Endodermal cell (in vitro differentiated cells): Measurements from ENCODE around the gene MAP3K20. TPM values are rescaled to one million over a fixed set of nuclear protein-coding genes. Genes with fewer than 3 reads are reported as not detected.

Experiments
- DNase-seq: peaks from one replicate; pipeline ENCODE4 v3.0.0-alpha.2; 2017
- H3K27ac ChIP-seq: 2 replicates; pipeline ENCODE4 v1.5.1; 2013; ENCODE audit warnings: mild to moderate bottlenecking, low read depth, low read length, moderate library complexity
- H3K27me3 ChIP-seq: 2 replicates; pipeline ENCODE4 v1.6.1; 2013; ENCODE audit warnings: mild to moderate bottlenecking, low read length, moderate library complexity; ENCODE audit not compliant: insufficient read depth, control insufficient read depth, poor library complexity, severe bottlenecking
- H3K36me3 ChIP-seq: 2 replicates; pipeline ENCODE4 v1.7.0; 2013; ENCODE audit warnings: mild to moderate bottlenecking, low read length, moderate library complexity; ENCODE audit not compliant: control insufficient read depth, insufficient read depth
- H3K4me1 ChIP-seq: one replicate; pipeline ENCODE4 v1.7.0; 2013; ENCODE audit warnings: low read length; ENCODE audit not compliant: control insufficient read depth, insufficient read depth
- H3K4me3 ChIP-seq: 2 replicates; pipeline ENCODE4 v1.5.1; 2013; ENCODE audit warnings: mild to moderate bottlenecking, low read length, moderate library complexity
- H3K9ac ChIP-seq: 2 replicates; pipeline ENCODE4 v1.6.1; 2013; ENCODE audit warnings: mild to moderate bottlenecking, low read length, moderate library complexity; ENCODE audit not compliant: poor library complexity, severe bottlenecking; ENCODE audit errors: extremely low read depth
- H3K9me3 ChIP-seq: 2 replicates; pipeline ENCODE4 v1.6.1; 2013; ENCODE audit warnings: mild to moderate bottlenecking, low read length, moderate library complexity; ENCODE audit not compliant: control insufficient read depth
- H3K27ac Mint-ChIP-seq: 2 replicates; pipeline ENCODE4 v1.8.0; 2020; ENCODE audit warnings: mixed read lengths
- H3K27me3 Mint-ChIP-seq: 2 replicates; pipeline ENCODE4 v1.8.0; 2021; ENCODE audit warnings: mild to moderate bottlenecking, mixed read lengths; ENCODE audit not compliant: insufficient read depth
- H3K36me3 Mint-ChIP-seq: 2 replicates; pipeline ENCODE4 v1.8.0; 2020; ENCODE audit warnings: low read depth, mixed read lengths
- H3K4me1 Mint-ChIP-seq: 2 replicates; pipeline ENCODE4 v1.8.0; 2020; ENCODE audit warnings: mixed read lengths
- H3K4me3 Mint-ChIP-seq: 2 replicates; pipeline ENCODE4 v1.8.0; 2020; ENCODE audit warnings: mild to moderate bottlenecking, moderate library complexity, mixed read lengths
- H3K9me3 Mint-ChIP-seq: 2 replicates; pipeline ENCODE4 v1.8.0; 2020; ENCODE audit warnings: mild to moderate bottlenecking, mixed read lengths
- WGBS, 2 experiments: methylation state at CpG; one replicate each; pipeline versions ENCODE4 v1.1.5 to v1.1.7; 2013; ENCODE audit warnings: missing lambda C conversion rate in 2 of 2, mixed read lengths in 1 of 2; ENCODE audit not compliant: insufficient coverage in 1 of 2, insufficient read length in 1 of 2; 5-methylcytosine and 5-hydroxymethylcytosine counted together
- total RNA-seq, 2 donors: library from RNA; stranded (reverse); fragmentation: NEBNext Ultra II Directional in 1 of 2; extraction: Animal tissue kit (Norgen Biotek cat#: 25700) in 1 of 2; gene quantifications; 2 replicates in 1 of 2; 3 replicates in 1 of 2; pipeline ENCODE4 v1.2.1, GENCODE V29; 2021
- TF ChIP-seq, protein P1 (sequence below): fragments of 200-600 bp; sonication (generic); conservative IDR thresholded peaks from 2 replicates; pipeline ENCODE4 v1.5.0; 2021; ENCODE audit warnings: antibody characterized with exemption, mild to moderate bottlenecking

The MAP3K20 gene
- total RNA-seq, 2 donors from 2014 or later, result 29.4 to 29.9 TPM

DNA sequence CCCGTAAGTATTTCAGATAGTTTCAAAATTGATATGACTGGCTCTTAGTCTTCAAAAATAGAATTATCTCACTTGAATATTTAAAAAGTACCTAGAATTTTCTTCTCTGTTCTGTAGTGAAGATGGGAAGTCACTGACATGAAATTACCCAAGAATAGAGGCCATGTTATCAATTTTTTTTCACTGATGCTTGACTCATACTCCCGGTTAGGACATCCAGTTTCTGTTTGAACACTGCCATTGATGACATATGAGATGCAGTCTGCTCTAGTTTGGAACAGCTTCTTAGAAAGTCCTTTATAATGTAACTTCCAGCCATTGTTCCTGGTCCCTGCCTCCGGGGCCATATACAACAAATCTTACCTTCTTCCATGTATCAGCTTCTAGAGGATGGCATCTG, 26.0 kb downstream of the MAP3K20 start:
- WGBS, 2 experiments, result 92 to 94% methylated on average over 2 to 3 of the region's 3 CpGs
- H3K27me3 ChIP-seq, result no peaks in the 10 kb centered on the region
- Mint-ChIP-seq H3K4me1 (peaks cover 13% of the 10 kb centered on the region), H3K27ac (no peak overlapping the region), H3K36me3 (peaks cover 1% of the 10 kb centered on the region), H3K9me3 (no peaks in the 10 kb centered on the region), H3K4me3 (no peak overlapping the region), H3K27me3 (no peaks in the 10 kb centered on the region)
- no peak overlapping the region for H3K27ac ChIP-seq
- H3K4me3 ChIP-seq, result no peak overlapping the region
- no peaks in the 10 kb centered on the region for H3K4me1 ChIP-seq
- H3K9ac ChIP-seq, result no peak overlapping the region
- TF ChIP-seq, protein P1, sequence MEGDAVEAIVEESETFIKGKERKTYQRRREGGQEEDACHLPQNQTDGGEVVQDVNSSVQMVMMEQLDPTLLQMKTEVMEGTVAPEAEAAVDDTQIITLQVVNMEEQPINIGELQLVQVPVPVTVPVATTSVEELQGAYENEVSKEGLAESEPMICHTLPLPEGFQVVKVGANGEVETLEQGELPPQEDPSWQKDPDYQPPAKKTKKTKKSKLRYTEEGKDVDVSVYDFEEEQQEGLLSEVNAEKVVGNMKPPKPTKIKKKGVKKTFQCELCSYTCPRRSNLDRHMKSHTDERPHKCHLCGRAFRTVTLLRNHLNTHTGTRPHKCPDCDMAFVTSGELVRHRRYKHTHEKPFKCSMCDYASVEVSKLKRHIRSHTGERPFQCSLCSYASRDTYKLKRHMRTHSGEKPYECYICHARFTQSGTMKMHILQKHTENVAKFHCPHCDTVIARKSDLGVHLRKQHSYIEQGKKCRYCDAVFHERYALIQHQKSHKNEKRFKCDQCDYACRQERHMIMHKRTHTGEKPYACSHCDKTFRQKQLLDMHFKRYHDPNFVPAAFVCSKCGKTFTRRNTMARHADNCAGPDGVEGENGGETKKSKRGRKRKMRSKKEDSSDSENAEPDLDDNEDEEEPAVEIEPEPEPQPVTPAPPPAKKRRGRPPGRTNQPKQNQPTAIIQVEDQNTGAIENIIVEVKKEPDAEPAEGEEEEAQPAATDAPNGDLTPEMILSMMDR, result no peak
- no peak for DNase-seq
- peaks cover 6% of the 10 kb centered on the region for H3K36me3 ChIP-seq
- H3K9me3 ChIP-seq, result no peaks in the 10 kb centered on the region

DNA sequence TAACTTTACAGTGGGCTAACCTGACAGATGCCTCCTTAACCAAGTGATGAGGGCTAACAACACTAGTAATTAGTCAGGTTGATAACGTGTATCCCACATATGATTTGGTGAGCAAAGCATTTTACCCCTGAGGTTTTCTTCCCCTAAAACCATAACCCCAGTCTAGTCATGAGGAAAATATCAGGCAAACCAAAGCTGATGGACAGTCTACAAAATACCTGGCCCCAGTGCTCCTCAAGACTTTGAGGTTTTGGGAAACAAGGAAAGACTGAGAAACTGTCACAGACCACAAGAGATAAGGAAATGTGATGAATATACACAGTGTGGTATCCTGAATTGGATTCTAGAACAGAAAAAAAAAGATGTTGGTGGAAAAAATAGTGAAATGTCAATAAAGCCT, 28.5 kb downstream of the MAP3K20 start:
- DNase-seq, result no peak
- H3K4me3 Mint-ChIP-seq, result no peak overlapping the region
- Histone ChIP-seq H3K27ac (no peak overlapping the region), H3K4me3 (no peak overlapping the region), H3K36me3 (peaks cover 6% of the 10 kb centered on the region), H3K27me3 (no peaks in the 10 kb centered on the region), H3K9ac (no peak overlapping the region), H3K9me3 (no peaks in the 10 kb centered on the region), H3K4me1 (peaks cover 2% of the 10 kb centered on the region)
- H3K27ac Mint-ChIP-seq, result no peak overlapping the region
- no peaks in the 10 kb centered on the region for H3K9me3 Mint-ChIP-seq
- peaks cover 17% of the 10 kb centered on the region for H3K4me1 Mint-ChIP-seq
- H3K27me3 Mint-ChIP-seq, result no peaks in the 10 kb centered on the region
- TF ChIP-seq, protein P1, result no peak
- H3K36me3 Mint-ChIP-seq, result peaks cover 4% of the 10 kb centered on the region
- 94 to 100% methylated on average over 1 of the region's 1 CpG for WGBS, 2 experiments

DNA sequence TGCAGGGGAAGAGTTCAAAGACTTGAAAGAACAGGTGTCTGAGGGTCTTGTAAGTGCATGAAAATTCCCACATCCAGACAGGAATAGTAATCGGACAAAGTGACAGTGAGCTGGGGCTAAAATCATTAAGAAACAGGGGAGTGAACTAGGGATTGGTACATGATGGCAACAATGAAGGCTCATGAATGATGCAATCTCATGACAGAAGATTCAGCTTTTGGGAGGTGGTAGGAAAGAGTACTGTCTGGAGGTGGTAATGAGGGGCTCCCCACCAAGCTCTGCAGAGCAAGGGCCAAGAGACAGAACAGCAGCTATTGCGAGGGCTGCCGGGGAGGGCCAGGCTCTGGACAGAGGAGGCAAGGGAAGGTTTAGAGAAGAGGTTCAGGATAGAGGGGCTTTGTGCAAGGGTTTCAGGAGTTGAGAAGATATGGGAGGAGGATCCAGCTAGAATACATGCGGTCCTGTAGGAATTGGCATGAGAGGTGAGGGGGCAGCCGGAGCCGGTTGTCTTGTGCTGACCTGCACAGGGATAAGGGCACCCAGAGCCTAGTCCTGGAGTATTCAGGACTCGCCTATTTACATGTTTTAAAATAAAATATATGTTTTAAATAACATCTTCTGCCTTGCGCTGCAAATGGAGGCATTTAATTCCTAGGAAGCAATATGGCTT, 31.4 kb downstream of the MAP3K20 start:
- H3K27me3 ChIP-seq, result no peaks in the 10 kb centered on the region
- H3K4me1 ChIP-seq, result peaks cover 9% of the 10 kb centered on the region
- peaks cover 14% of the 10 kb centered on the region for H3K9me3 Mint-ChIP-seq
- peaks cover 14% of the 10 kb centered on the region for H3K9me3 ChIP-seq
- no peak overlapping the region for H3K4me3 ChIP-seq
- 90 to 96% methylated on average over 4 to 7 of the region's 8 CpGs for WGBS, 2 experiments
- peak overlapping the region; percentile 4 for H3K27ac Mint-ChIP-seq
- no peak overlapping the region for H3K27ac ChIP-seq
- H3K4me3 Mint-ChIP-seq, result no peak overlapping the region
- peaks cover 16% of the 10 kb centered on the region for H3K36me3 Mint-ChIP-seq
- peaks cover 21% of the 10 kb centered on the region for H3K4me1 Mint-ChIP-seq
- TF ChIP-seq, protein P1, result no peak
- no peaks in the 10 kb centered on the region for H3K36me3 ChIP-seq
- H3K9ac ChIP-seq, result no peak overlapping the region
- H3K27me3 Mint-ChIP-seq, result no peaks in the 10 kb centered on the region
- DNase-seq, result no peak
